Colonic mucosa (tissue), 4 donors: ENCODE results near the gene REXO4. TPM values are rescaled to one million over a fixed set of nuclear protein-coding genes. Genes with fewer than 3 reads are reported as not detected.
"Not testable (repeated sequence)": the region's sequence is repeated elsewhere in the genome, so short reads cannot be mapped to it uniquely, and the experiment has no call there.

ENCODE experiments used
- DNase-seq: peaks from one replicate; pipeline ENCODE4 v3.0.0-alpha.2; 2020
- H3K27ac ChIP-seq: fragments of 200-600 bp; one replicate; pipeline ENCODE4 v1.8.0; 2021
- H3K27me3 ChIP-seq: fragments of 200-600 bp; one replicate; pipeline ENCODE4 v1.8.0; 2021
- H3K36me3 ChIP-seq: fragments of 200-600 bp; one replicate; pipeline ENCODE4 v1.8.0; 2021
- H3K4me1 ChIP-seq: fragments of 200-600 bp; one replicate; pipeline ENCODE4 v1.8.0; 2021; ENCODE audit warnings: mild to moderate bottlenecking
- H3K4me3 ChIP-seq: fragments of 200-600 bp; one replicate; pipeline ENCODE4 v1.8.0; 2021
- H3K9ac ChIP-seq, 2 donors: one replicate each; pipeline ENCODE4 v1.7.0; 2013; ENCODE audit warnings: control low read depth in 2 of 2, low read depth in 2 of 2, low read length in 2 of 2
- H3K9me3 ChIP-seq: fragments of 200-600 bp; one replicate; pipeline ENCODE4 v1.8.0; 2021
- intact Hi-C: fragments of 100-400 bp; cut with DNase I; formaldehyde crosslinking; loops from one replicate; pipeline ENCODE4 v1.14.1; 2022
- total RNA-seq, 2 donors: library from RNA; stranded (reverse); fragmentation: NEBNext Ultra II Directional in 1 of 2; extraction: Animal tissue kit (Norgen Biotek cat#: 25700) in 1 of 2; gene quantifications; one replicate each; pipeline ENCODE4 v1.2.1, GENCODE V29; 2021
- TF ChIP-seq, protein P1 (sequence below): fragments of 200-600 bp; IDR thresholded peaks from one replicate; pipeline ENCODE4 v1.8.0; 2022; ENCODE audit warnings: antibody characterized with exemption, mild to moderate bottlenecking
- donor health status: healthy.
- donor health status: DM: no; HTN: no; CAD: no.
- donor health status: DM: no; HTN: no; CAD: no.

REXO4 gene
- total RNA-seq, 2 donors from 2014 or later = 17.3 to 38.6 TPM

GRCh38 chr9:133382507-133383141 lies 35.2 kb downstream of the REXO4 start:
- Histone ChIP-seq H3K9me3 (no peaks in the 10 kb centered on the region), H3K27me3 (no peaks in the 10 kb centered on the region), H3K27ac (no peak overlapping the region), H3K36me3 (no peaks in the 10 kb centered on the region), H3K4me1 (no peaks in the 10 kb centered on the region), H3K4me3 (no peak overlapping the region), H3K9ac (no peak overlapping the region)
- intact Hi-C loops = no loop called here
- TF ChIP-seq, protein P1, sequence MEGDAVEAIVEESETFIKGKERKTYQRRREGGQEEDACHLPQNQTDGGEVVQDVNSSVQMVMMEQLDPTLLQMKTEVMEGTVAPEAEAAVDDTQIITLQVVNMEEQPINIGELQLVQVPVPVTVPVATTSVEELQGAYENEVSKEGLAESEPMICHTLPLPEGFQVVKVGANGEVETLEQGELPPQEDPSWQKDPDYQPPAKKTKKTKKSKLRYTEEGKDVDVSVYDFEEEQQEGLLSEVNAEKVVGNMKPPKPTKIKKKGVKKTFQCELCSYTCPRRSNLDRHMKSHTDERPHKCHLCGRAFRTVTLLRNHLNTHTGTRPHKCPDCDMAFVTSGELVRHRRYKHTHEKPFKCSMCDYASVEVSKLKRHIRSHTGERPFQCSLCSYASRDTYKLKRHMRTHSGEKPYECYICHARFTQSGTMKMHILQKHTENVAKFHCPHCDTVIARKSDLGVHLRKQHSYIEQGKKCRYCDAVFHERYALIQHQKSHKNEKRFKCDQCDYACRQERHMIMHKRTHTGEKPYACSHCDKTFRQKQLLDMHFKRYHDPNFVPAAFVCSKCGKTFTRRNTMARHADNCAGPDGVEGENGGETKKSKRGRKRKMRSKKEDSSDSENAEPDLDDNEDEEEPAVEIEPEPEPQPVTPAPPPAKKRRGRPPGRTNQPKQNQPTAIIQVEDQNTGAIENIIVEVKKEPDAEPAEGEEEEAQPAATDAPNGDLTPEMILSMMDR = no peak
- DNase-seq = no peak

DNA sequence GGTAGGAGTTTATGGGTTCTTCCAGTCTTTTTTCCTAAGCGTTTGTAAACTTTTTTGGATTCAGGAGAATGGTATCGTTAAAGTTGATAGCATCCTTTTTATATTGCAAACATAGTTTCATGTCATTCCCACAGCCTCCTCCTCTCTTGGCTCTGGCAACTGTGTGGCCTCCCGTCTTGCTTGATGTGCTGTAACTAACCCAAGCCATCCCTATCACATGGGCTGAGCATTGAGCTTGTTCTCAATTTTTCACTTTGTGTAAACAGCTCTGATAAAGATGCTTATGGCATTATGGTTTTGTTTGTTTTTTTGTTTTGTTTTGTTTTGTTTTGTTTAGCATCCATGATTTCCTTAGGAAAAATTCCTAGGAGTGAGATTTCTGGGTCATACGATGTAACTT lies 37.1 kb downstream of the REXO4 start:
- intact Hi-C loops = no loop called here
- H3K27ac ChIP-seq = no peak overlapping the region
- H3K36me3 ChIP-seq = no peaks in the 10 kb centered on the region
- H3K27me3 ChIP-seq = no peaks in the 10 kb centered on the region
- DNase-seq = no peak
- TF ChIP-seq, protein P1 = no peak
- H3K9me3 ChIP-seq = no peaks in the 10 kb centered on the region
- H3K9ac ChIP-seq = no peak overlapping the region
- no peak overlapping the region for H3K4me3 ChIP-seq
- no peaks in the 10 kb centered on the region for H3K4me1 ChIP-seq

- intact Hi-C loops = no loop called here
- Histone ChIP-seq H3K4me1 (peaks cover 2% of the 10 kb centered on the region), H3K27ac (no peak overlapping the region), H3K27me3 (no peaks in the 10 kb centered on the region), H3K4me3 (no peak overlapping the region), H3K36me3 (no peaks in the 10 kb centered on the region), H3K9me3 (no peaks in the 10 kb centered on the region), H3K9ac (no peak overlapping the region)
- TF ChIP-seq, protein P1 = no peak
- no peak for DNase-seq
These were observed 38.4 kb downstream of the REXO4 start for GRCh38 chr9:133379153-133380086.

DNA sequence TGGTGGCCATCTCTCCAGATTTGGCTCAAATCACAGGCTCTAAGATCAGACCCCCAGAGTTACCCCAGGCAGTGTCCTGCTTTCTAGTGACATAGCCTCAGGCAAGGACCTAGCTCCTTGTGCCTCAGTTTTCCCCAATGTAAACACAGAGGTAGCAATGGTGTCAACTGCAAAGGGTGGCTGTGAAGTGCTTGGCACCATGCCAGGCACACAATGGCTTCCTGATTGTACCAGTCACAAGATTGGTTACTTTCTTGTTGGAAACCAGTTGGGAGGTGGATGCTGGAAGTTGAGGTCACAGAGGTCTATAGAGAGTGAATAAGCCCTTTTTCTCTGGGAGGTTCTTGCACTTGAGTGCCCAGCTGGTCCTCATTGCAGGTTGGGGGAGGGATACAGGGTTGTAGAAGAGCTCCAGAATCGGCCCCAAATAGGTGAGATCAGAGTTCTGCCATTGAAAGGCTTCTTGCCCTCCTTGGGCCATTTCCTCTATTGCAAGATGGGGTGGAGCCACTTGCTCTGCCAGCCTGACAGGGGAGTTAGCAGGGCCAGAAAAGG lies 39.3 kb downstream of the REXO4 start:
- Histone ChIP-seq H3K36me3 (no peaks in the 10 kb centered on the region), H3K9me3 (no peaks in the 10 kb centered on the region), H3K9ac (no peak overlapping the region), H3K27ac (no peak overlapping the region), H3K4me1 (peaks cover 4% of the 10 kb centered on the region), H3K4me3 (no peak overlapping the region), H3K27me3 (no peaks in the 10 kb centered on the region)
- intact Hi-C loops = no loop called here
- DNase-seq = no peak
- TF ChIP-seq, protein P1 = no peak

GRCh38 chr9:133377721-133378216 lies 40.0 kb downstream of the REXO4 start:
- Histone ChIP-seq H3K9me3 (no peaks in the 10 kb centered on the region), H3K9ac (no peak overlapping the region), H3K27me3 (no peaks in the 10 kb centered on the region), H3K4me3 (no peak overlapping the region), H3K36me3 (no peaks in the 10 kb centered on the region), H3K4me1 (peaks cover 6% of the 10 kb centered on the region), H3K27ac (no peak overlapping the region)
- DNase-seq = no peak
- intact Hi-C loops = no loop called here
- TF ChIP-seq, protein P1 = no peak

- H3K9ac ChIP-seq, H3K4me3 ChIP-seq, H3K27ac ChIP-seq, DNase-seq, H3K9me3 ChIP-seq, intact Hi-C loops, H3K36me3 ChIP-seq, H3K27me3 ChIP-seq: not testable (repeated sequence)
- peaks cover 11% of the 10 kb centered on the region for H3K4me1 ChIP-seq
These were observed 40.5 kb downstream of the REXO4 start for GRCh38 chr9:133377280-133377679.
